ENCODE data around the gene ARGLU1. TPM values are rescaled to one million over a fixed set of nuclear protein-coding genes. Genes with fewer than 3 reads are reported as not detected.

Gene ARGLU1
- total RNA-seq, 1 donor from 2014 or later = 142 TPM

DNA sequence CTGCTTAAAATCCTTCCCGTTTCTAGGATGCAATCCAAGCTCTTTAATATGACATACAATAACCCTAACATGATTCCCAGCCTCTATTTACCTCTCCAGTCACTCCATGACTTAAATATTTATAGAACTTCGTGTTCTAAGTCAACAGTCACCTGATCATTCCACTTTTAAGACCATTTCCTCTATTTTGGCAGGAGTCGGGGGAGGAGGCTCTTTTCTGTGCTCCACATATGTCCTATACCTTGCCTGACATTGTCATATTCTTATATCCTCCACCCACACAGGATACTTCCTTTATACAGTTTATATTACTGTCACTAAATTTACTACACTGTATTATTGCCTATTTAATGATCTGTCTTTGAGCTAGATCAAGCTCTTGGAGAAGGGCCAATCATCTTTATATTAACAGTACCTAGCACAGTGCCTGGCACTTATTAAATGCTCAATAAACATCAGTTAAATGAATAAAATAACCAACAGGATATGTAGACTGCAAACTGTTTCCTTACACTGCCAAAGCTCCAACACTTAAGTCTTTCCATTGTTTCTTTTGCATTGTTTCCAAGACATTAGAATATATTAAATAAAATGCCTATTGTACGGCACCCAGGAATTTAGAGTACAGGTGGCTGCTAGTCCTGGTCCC, 2.7 kb downstream of the ARGLU1 start:
- peaks cover under 1% of the 10 kb centered on the region for H3K9me3 Mint-ChIP-seq
- peak overlapping the region; percentile 6 for H3K27ac Mint-ChIP-seq (ENCODE audit: unreplicated experiment)
- TF ChIP-seq, protein P1, sequence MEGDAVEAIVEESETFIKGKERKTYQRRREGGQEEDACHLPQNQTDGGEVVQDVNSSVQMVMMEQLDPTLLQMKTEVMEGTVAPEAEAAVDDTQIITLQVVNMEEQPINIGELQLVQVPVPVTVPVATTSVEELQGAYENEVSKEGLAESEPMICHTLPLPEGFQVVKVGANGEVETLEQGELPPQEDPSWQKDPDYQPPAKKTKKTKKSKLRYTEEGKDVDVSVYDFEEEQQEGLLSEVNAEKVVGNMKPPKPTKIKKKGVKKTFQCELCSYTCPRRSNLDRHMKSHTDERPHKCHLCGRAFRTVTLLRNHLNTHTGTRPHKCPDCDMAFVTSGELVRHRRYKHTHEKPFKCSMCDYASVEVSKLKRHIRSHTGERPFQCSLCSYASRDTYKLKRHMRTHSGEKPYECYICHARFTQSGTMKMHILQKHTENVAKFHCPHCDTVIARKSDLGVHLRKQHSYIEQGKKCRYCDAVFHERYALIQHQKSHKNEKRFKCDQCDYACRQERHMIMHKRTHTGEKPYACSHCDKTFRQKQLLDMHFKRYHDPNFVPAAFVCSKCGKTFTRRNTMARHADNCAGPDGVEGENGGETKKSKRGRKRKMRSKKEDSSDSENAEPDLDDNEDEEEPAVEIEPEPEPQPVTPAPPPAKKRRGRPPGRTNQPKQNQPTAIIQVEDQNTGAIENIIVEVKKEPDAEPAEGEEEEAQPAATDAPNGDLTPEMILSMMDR (conservative IDR thresholded peaks at IDR 0.05) = no peak
- DNase-seq (ENCODE audit: low read depth, low spot score) = no peak
- peaks cover 72% of the 10 kb centered on the region for H3K4me1 Mint-ChIP-seq
- no peaks in the 10 kb centered on the region for H3K27me3 Mint-ChIP-seq (ENCODE audit: low read depth)
- H3K4me3 Mint-ChIP-seq = peak overlapping the region; percentile 98
- peaks cover 3% of the 10 kb centered on the region for H3K36me3 Mint-ChIP-seq (ENCODE audit: low read depth)

DNA sequence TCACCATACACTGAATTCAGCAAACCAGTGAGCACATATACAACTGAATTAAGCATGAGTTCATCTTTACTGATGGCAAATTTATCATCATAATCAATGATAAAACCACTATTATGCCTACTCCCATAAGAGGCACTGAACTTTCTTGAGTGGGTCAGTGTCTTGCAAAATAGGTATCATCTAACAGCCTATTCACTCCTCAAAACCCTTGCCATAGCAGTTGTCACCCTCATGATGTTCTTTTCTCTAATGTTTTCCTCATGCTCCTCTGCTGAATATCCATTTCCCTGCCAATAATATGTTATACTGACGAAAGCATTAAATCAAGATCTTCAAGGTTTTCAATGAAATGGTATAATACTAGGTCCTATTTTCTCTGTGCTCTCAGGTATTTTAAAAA, 5.6 kb downstream of the ARGLU1 start:
- no peaks in the 10 kb centered on the region for H3K27me3 Mint-ChIP-seq (ENCODE audit: low read depth)
- H3K9me3 Mint-ChIP-seq = no peaks in the 10 kb centered on the region
- peak overlapping the region; percentile 13 for H3K4me3 Mint-ChIP-seq
- H3K4me1 Mint-ChIP-seq = peaks cover 71% of the 10 kb centered on the region
- TF ChIP-seq, protein P1 (conservative IDR thresholded peaks at IDR 0.05) = no peak
- DNase-seq (ENCODE audit: low read depth, low spot score) = no peak
- H3K27ac Mint-ChIP-seq (ENCODE audit: unreplicated experiment) = no peak overlapping the region
- H3K36me3 Mint-ChIP-seq (ENCODE audit: low read depth) = peaks cover 9% of the 10 kb centered on the region

DNA sequence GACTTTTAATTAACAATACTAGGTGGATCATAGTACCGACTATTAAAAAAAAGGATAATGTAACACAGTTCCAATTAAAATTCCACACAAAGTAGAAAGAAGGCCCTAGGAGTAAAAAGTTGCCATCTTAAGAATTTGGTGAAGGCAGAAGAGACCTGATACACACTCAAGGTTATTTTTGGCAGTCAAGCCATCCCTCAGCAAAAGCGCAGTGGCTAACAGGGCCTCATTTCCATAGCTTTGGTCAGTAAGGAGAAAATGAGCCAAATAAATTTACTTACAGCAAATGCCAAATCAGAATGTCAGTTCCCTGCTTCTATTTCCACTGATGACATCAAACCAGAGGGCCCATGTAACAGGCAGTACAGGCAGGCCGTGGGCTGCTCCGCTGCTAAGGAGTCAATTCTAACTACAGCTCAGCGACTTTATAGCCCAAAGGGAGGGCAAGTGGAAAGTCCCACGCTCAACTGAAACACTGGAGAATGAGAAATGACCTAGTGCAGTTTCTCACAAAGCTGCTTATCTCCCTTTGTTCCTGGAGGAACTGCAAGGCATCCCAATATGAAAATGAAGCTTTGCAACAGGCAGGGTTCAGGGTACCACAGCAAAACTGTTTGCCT, 6.3 kb downstream of the ARGLU1 start:
- H3K36me3 Mint-ChIP-seq (ENCODE audit: low read depth) = peaks cover 11% of the 10 kb centered on the region
- H3K9me3 Mint-ChIP-seq = no peaks in the 10 kb centered on the region
- H3K4me1 Mint-ChIP-seq = peaks cover 66% of the 10 kb centered on the region
- H3K27ac Mint-ChIP-seq (ENCODE audit: unreplicated experiment) = peak overlapping the region; percentile 37
- H3K4me3 Mint-ChIP-seq = peak overlapping the region; percentile 63
- DNase-seq (ENCODE audit: low read depth, low spot score) = no peak
- TF ChIP-seq, protein P1 (conservative IDR thresholded peaks at IDR 0.05) = no peak
- H3K27me3 Mint-ChIP-seq (ENCODE audit: low read depth) = no peaks in the 10 kb centered on the region

DNA sequence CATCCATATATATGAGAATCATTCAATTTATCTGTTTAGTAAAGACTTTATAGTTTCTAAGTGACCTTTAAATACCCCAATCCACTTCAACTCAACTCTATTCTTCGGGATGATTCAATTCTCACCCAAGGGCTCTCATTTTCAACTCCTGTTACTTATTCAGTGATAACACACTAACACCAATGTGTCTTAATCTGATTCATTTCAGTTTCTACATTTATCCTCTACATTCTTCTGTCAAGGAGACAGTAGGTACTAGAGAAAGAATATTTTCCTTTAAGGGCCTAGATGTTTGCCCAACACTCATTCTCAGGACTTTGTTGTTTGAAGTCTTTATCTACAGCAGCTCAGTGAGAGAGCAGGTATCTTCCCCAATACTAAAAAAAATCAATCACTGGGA, 7.1 kb downstream of the ARGLU1 start:
- Mint-ChIP-seq H3K27me3 (ENCODE audit: low read depth) (no peaks in the 10 kb centered on the region), H3K4me3 (peak overlapping the region; percentile 20), H3K27ac (ENCODE audit: unreplicated experiment) (no peak overlapping the region), H3K36me3 (ENCODE audit: low read depth) (peaks cover 19% of the 10 kb centered on the region), H3K4me1 (peaks cover 57% of the 10 kb centered on the region), H3K9me3 (no peaks in the 10 kb centered on the region)
- no peak for DNase-seq (ENCODE audit: low read depth, low spot score)
- TF ChIP-seq, protein P1 (conservative IDR thresholded peaks at IDR 0.05) = no peak

DNA sequence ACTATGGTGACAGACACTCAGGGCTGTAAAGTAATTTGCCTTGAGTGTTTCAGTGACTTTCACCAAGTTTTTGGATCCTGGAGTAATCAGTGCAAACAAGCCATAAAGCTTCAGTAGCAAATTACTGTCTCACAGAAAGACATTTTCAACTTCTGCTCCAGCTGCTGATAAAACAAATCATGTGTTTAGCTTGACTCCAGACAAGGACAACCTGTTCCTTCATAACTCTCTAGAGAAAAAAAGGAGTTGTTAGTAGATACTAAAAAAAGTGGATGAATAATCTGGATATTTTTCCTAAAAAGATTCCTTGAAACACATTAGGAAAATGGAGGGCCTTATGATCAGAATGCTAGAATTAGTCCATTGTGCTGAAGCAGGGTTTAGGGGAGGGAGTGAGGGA, 9.4 kb downstream of the ARGLU1 start:
- DNase-seq (ENCODE audit: low read depth, low spot score) = no peak
- Mint-ChIP-seq H3K4me3 (no peak overlapping the region), H3K27ac (ENCODE audit: unreplicated experiment) (no peak overlapping the region), H3K27me3 (ENCODE audit: low read depth) (no peaks in the 10 kb centered on the region), H3K4me1 (peaks cover 34% of the 10 kb centered on the region), H3K9me3 (no peaks in the 10 kb centered on the region), H3K36me3 (ENCODE audit: low read depth) (peaks cover 37% of the 10 kb centered on the region)
- TF ChIP-seq, protein P1 (conservative IDR thresholded peaks at IDR 0.05) = no peak

Measured in neural crest cell (in vitro differentiated cells).